ENCODE measurements around the gene CCL3. TPM values are rescaled to one million over a fixed set of nuclear protein-coding genes. Genes with fewer than 3 reads are reported as not detected.
"Not testable (repeated sequence)": the region's sequence is repeated elsewhere in the genome, so short reads cannot be mapped to it uniquely, and the experiment has no call there.

CCL3 gene
- total RNA-seq, 4 donors from 2014 or later = 1.7 to 3.9 TPM; not detected in 2

DNA sequence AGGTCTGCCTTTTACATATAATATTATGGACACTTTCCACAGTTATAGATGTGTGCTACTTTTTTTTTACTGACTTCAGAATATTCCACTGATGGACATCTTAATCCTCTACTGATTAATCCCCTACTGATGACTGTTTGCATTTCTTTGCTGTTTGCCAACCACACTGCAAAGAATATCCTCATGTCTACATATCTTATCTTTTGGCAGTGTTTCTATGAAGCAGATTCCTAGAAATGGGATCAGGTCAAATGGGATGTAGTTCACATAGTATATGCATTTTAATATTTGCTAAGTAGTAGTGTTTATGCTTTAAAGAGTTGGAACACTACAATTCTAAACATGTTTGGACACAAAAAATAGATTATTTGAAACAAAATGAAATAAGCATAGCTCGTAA, 3.2 kb downstream of the CCL3 start:
- WGBS, 2 donors = 86 to 89% methylated on average over 1 of the region's 1 CpG
- H3K4me3 ChIP-seq (replicated peaks in 1 of 3) = no peak overlapping the region
- intact Hi-C loops (cut with DNase I) = no loop called here

DNA sequence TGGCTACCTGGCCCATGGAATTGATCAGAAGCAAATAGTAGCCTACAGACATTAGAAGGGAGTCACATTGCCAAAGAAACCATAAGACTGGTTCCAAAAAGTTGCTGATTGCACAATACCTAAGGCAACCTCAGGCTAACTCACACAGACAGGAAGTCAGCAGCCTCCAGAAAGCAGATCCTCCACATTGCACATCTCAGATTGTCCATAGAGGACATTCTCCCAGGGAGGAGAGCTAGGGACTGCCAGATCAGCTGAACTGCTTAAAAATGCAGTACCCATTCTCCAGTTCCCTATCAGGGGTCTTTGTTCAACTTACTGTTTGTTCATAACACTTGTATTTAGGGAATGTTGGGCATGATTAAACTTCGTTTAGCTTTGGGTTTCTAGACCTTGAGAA, 4.2 kb downstream of the CCL3 start:
- Histone ChIP-seq H3K27ac (no peak overlapping the region), H3K9me3 (no peaks in the 10 kb centered on the region), H3K4me3 (replicated peaks in 1 of 3) (no peak overlapping the region), H3K27me3 (no peaks in the 10 kb centered on the region), H3K36me3 (no peaks in the 10 kb centered on the region), H3K4me1 (no peaks in the 10 kb centered on the region)
- no peak for TF ChIP-seq POLR2A (IDR thresholded peaks at IDR 0.05)
- TF ChIP-seq, protein P1, sequence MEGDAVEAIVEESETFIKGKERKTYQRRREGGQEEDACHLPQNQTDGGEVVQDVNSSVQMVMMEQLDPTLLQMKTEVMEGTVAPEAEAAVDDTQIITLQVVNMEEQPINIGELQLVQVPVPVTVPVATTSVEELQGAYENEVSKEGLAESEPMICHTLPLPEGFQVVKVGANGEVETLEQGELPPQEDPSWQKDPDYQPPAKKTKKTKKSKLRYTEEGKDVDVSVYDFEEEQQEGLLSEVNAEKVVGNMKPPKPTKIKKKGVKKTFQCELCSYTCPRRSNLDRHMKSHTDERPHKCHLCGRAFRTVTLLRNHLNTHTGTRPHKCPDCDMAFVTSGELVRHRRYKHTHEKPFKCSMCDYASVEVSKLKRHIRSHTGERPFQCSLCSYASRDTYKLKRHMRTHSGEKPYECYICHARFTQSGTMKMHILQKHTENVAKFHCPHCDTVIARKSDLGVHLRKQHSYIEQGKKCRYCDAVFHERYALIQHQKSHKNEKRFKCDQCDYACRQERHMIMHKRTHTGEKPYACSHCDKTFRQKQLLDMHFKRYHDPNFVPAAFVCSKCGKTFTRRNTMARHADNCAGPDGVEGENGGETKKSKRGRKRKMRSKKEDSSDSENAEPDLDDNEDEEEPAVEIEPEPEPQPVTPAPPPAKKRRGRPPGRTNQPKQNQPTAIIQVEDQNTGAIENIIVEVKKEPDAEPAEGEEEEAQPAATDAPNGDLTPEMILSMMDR (IDR thresholded peaks at IDR 0.05) = no peak
- 54 to 62% methylated on average over 1 of the region's 1 CpG for WGBS, 2 donors
- intact Hi-C loops (cut with DNase I) = no loop called here
- no peak for DNase-seq

More for the DNA sequence above, 3.2 kb downstream of the CCL3 start:
- H3K36me3 ChIP-seq = no peaks in the 10 kb centered on the region
- no peaks in the 10 kb centered on the region for H3K9me3 ChIP-seq
- no peak for DNase-seq
- H3K27me3 ChIP-seq = no peaks in the 10 kb centered on the region
- TF ChIP-seq, protein P1 (IDR thresholded peaks at IDR 0.05) = no peak
- no peak for TF ChIP-seq POLR2A (IDR thresholded peaks at IDR 0.05)
- no peak overlapping the region for H3K27ac ChIP-seq
- H3K4me1 ChIP-seq = no peaks in the 10 kb centered on the region

DNA sequence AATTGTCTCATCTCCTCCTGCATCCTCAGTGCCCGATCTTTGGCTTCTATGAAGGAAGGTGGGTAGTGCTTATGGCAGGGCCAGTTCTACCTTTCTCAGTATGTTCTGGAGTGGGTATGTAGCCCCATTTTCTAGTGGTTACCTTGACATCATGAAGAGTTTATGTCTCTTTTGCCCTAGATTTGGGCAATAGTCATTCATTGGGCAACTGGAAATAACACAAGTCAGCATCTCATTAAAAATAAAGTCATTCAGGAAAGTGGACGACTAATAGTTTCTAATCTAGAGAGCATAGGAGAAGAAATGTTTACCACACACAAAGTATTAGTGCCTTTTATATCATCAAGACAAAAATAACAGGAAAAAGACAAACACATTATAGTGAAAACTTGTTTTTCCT, 6.3 kb downstream of the CCL3 start:
- H3K9me3 ChIP-seq; H3K4me1 ChIP-seq; H3K4me3 ChIP-seq (replicated peaks in 1 of 3); H3K27ac ChIP-seq; H3K27me3 ChIP-seq; intact Hi-C loops (cut with DNase I); H3K36me3 ChIP-seq; DNase-seq: not testable (repeated sequence)
- WGBS, 2 donors = 81 to 98% methylated on average over 2 of the region's 2 CpGs

DNA sequence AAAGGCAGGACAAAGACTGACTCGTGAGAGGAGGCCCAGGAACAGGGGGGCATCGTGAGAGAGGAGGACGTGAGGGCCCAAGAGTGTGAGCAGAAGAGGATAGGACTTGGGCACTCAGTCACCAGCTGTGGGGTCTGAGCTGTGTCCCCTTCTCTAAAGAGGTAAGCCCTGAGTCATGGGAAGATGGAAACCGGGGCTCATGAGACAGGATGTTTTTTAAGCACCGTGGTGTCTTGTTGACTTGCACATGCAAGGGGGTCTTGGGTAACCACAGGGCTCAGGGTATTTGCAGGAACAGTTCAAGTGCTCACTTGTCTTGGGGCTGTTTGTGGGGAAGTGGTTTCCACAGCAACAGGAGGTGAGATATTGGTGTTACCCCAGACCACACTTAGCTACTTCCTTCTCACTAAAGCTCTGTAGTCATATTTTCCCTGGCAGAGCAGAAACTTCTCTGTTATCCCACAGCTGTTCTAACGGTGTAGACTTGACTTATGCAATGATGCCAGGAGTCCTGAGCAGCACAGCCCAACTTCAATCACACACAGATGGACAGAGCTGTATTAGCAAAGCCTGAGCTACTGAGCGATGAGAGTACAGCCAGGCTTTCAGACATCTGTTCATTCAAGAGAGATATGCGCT, 7.3 kb downstream of the CCL3 start:
- H3K27ac ChIP-seq; H3K9me3 ChIP-seq; H3K36me3 ChIP-seq; H3K4me1 ChIP-seq; intact Hi-C loops (cut with DNase I); H3K27me3 ChIP-seq; H3K4me3 ChIP-seq (replicated peaks in 1 of 3): not testable (repeated sequence)
- DNase-seq = peak in 1 of 2 donors; percentile 9
- WGBS, 2 donors = 51 to 58% methylated on average over 8 of the region's 8 CpGs

DNA sequence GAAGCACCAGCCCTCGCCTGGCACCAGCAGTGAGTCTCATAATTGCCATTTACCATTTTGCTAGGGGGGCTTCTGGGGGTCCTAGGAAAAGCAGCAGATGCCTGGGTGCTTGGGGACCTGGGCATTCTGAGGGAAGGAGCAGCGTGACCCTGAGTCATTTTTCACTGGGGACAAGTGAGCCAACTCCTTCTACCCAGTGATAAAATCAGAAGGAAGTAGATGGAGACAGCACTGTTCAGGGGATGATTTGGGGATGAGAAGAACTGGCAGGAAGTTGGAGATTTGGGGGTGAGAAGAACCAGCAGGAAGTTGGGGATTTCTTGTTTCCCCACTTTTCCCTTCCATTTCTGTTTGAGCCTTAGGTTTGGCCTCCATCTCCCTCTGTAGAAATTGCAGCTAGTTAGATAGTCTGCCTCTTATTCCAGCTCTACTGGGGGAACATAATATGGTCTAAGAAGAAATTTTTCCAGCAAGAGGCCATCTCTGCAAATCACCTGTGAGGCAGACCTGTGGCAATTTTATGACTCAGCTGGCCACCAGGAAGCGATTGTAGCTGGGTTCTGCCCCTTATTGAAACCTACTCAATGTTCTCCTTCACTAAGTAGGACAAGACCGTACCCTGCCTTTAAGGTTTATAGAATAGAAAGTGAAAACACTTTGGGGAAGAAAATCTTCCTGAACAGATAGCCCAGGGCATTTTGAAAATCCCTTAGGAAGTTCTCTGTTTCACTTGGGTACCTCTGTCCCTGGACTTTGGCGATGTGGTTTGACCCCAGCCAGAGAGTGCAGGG, 8.1 kb downstream of the CCL3 start:
- 76 to 77% methylated on average over 4 to 5 of the region's 5 CpGs for WGBS, 2 donors
- H3K9me3 ChIP-seq; intact Hi-C loops (cut with DNase I); H3K4me1 ChIP-seq; H3K36me3 ChIP-seq; H3K4me3 ChIP-seq (replicated peaks in 1 of 3); DNase-seq; H3K27me3 ChIP-seq; H3K27ac ChIP-seq: not testable (repeated sequence)

DNA sequence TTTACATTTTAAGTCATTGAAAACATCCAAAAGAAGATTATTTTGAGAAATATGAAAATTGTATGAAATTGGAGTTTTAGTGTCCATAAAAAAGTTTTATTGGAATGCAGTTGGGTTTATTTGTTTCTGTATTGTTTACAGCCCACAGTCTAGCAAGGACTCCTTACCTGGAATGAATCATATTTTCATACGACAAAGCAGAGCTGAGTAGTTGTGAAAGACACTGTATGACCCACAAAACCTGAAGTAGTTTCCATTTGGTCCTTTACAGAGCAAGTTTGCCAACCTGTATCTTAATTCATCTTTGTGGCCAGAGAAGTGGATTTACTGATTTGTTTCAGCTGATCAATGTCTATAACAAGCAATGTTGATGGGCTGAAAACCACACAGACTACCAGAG, 15.6 kb downstream of the CCL3 start:
- WGBS, 2 donors = 84 to 94% methylated on average over 1 of the region's 1 CpG
- no peak for DNase-seq
- Histone ChIP-seq H3K36me3 (no peaks in the 10 kb centered on the region), H3K27me3 (no peaks in the 10 kb centered on the region), H3K4me3 (replicated peaks in 1 of 3) (no peak overlapping the region), H3K4me1 (no peaks in the 10 kb centered on the region), H3K9me3 (no peaks in the 10 kb centered on the region), H3K27ac (no peak overlapping the region)
- intact Hi-C loops (cut with DNase I) = loop anchor here (5.0 kb wide), 1 partner anchor 102 kb away; no protein-coding TSS in a partner anchor
- TF ChIP-seq POLR2A (IDR thresholded peaks at IDR 0.05) = no peak
- TF ChIP-seq, protein P1 (IDR thresholded peaks at IDR 0.05) = no peak

Measured in thyroid gland (tissue), 4 donors.